IMR-90 (cell line): ENCODE data around the gene COX6B2. TPM values are rescaled to one million over a fixed set of nuclear protein-coding genes. Genes with fewer than 3 reads are reported as not detected.

Experiments
- ATAC-seq: fragments of 200-7000 bp; cut with Tn5 transposase; 2 replicates; pipeline ENCODE4 v1.9.1; 2020; ENCODE audit warnings: low read depth, mild to moderate bottlenecking, moderate library complexity
- BruUV-seq: library from RNA; stranded (reverse); fragments of 400-500 nt; replicated peaks from 2 replicates; lab custom pipeline; 2021; lab: Mats Ljungman, UMichigan
- CTCF ChIA-PET: fragments of 300-600 bp; formaldehyde crosslinking; extraction: SDS; loops from one replicate; lab custom pipeline; 2021; ENCODE audit warnings: antibody characterized with exemption; lab: Yijun Ruan, JAX
- POLR2A ChIA-PET: fragments of 300-600 bp; sonication (Branson Sonifier 250); formaldehyde crosslinking; loops from one replicate; lab custom pipeline; 2022; ENCODE audit warnings: antibody characterized with exemption; ENCODE audit not compliant: unreplicated experiment; lab: Charles Lee
- DNase-seq: peaks from one replicate; pipeline ENCODE4 v3.0.0; 2013
- H2AFZ ChIP-seq: replicated peaks from 2 replicates; pipeline ENCODE3; 2013; ENCODE audit warnings: low read length, mild to moderate bottlenecking; ENCODE audit not compliant: poor library complexity
- H2AK5ac ChIP-seq: 2 replicates; pipeline ENCODE4 v1.6.1; 2013; ENCODE audit warnings: low read depth, low read length, inconsistent platforms
- H2AK9ac ChIP-seq: replicated peaks from 2 replicates; pipeline ENCODE3; 2013; ENCODE audit warnings: mild to moderate bottlenecking, low read depth, low read length, moderate library complexity; ENCODE audit not compliant: poor library complexity
- H2BK120ac ChIP-seq: 2 replicates; pipeline ENCODE4 v1.6.1; 2013; ENCODE audit warnings: low read depth, low read length, inconsistent platforms
- H2BK15ac ChIP-seq: 3 replicates; pipeline ENCODE4 v1.6.1; 2013; ENCODE audit warnings: low read depth, low read length, inconsistent platforms
- H2BK20ac ChIP-seq: 2 replicates; pipeline ENCODE4 v1.6.1; 2013; ENCODE audit warnings: low read depth, mild to moderate bottlenecking, inconsistent platforms, low read length, moderate library complexity
- H2BK5ac ChIP-seq: 2 replicates; pipeline ENCODE4 v1.6.1; 2013; ENCODE audit warnings: mild to moderate bottlenecking, low read depth, low read length, inconsistent platforms; ENCODE audit not compliant: poor library complexity, severe bottlenecking
- H3K14ac ChIP-seq: replicated peaks from 2 replicates; pipeline ENCODE4 v1.6.1; 2013; ENCODE audit warnings: low read depth, low read length, inconsistent platforms
- H3K18ac ChIP-seq: 2 replicates; pipeline ENCODE4 v1.6.1; 2013; ENCODE audit warnings: low read depth, low read length, control low read depth
- H3K23ac ChIP-seq: 2 replicates; pipeline ENCODE4 v1.6.1; 2013; ENCODE audit warnings: low read depth, low read length, inconsistent platforms
- H3K27ac ChIP-seq: 2 replicates; pipeline ENCODE4 v1.5.1; 2013; ENCODE audit warnings: mild to moderate bottlenecking, control low read depth, low read length; ENCODE audit not compliant: insufficient read depth
- H3K27me3 ChIP-seq: 2 replicates; pipeline ENCODE4 v1.6.1; 2013; ENCODE audit warnings: low read length; ENCODE audit not compliant: control insufficient read depth, insufficient read depth
- H3K36me3 ChIP-seq: 2 replicates; pipeline ENCODE4 v1.6.1; 2013; ENCODE audit warnings: low read length, mixed read lengths; ENCODE audit not compliant: control insufficient read depth, insufficient read depth
- H3K4ac ChIP-seq: 2 replicates; pipeline ENCODE4 v1.6.1; 2013; ENCODE audit warnings: low read depth, low read length, inconsistent platforms
- H3K4me1 ChIP-seq: 2 replicates; pipeline ENCODE4 v1.6.1; 2013; ENCODE audit warnings: low read length, mixed read lengths; ENCODE audit not compliant: control insufficient read depth, insufficient read depth
- H3K4me2 ChIP-seq: 2 replicates; pipeline ENCODE4 v1.6.1; 2013; ENCODE audit warnings: low read depth, mild to moderate bottlenecking, control low read depth, low read length, moderate library complexity
- H3K4me3 ChIP-seq: 2 replicates; pipeline ENCODE4 v1.5.1; 2013; ENCODE audit warnings: low read depth, mild to moderate bottlenecking, control low read depth, low read length, moderate library complexity; ENCODE audit not compliant: insufficient read depth
- H3K56ac ChIP-seq: 2 replicates; pipeline ENCODE4 v1.6.1; 2013; ENCODE audit warnings: low read length, inconsistent platforms; ENCODE audit not compliant: insufficient read depth; ENCODE audit errors: extremely low read depth
- H3K79me1 ChIP-seq, 2 experiments: 2 replicates each; pipeline ENCODE4 v1.6.1; 2013; ENCODE audit warnings: low read length in 2 of 2, inconsistent platforms in 1 of 2, low read depth in 1 of 2
- H3K9ac ChIP-seq: 2 replicates; pipeline ENCODE4 v1.6.1; 2013; ENCODE audit warnings: low read depth, low read length, control low read depth
- H3K9me1 ChIP-seq: 2 replicates; pipeline ENCODE4 v1.6.1; 2013; ENCODE audit warnings: low read length, inconsistent platforms; ENCODE audit not compliant: insufficient read depth
- H3K9me3 ChIP-seq: 2 replicates; pipeline ENCODE4 v1.6.1; 2013; ENCODE audit warnings: low read length; ENCODE audit not compliant: control insufficient read depth, insufficient read depth
- H4K20me1 ChIP-seq: 2 replicates; pipeline ENCODE4 v1.6.1; 2013; ENCODE audit warnings: low read length, inconsistent platforms; ENCODE audit not compliant: insufficient read depth
- H4K5ac ChIP-seq: 2 replicates; pipeline ENCODE4 v1.6.1; 2013; ENCODE audit warnings: mild to moderate bottlenecking, low read depth, low read length, control low read depth
- H4K8ac ChIP-seq, 2 experiments: 2 replicates each; pipeline ENCODE4 v1.6.1; 2013; ENCODE audit warnings: low read depth in 2 of 2, low read length in 2 of 2, control low read depth in 1 of 2, inconsistent platforms in 1 of 2
- H4K91ac ChIP-seq: 2 replicates; pipeline ENCODE4 v1.6.1; 2013; ENCODE audit warnings: low read depth, low read length, inconsistent platforms; ENCODE audit not compliant: insufficient read depth
- BHLHE40 ChIP-seq: fragments of 150-350 bp; IDR thresholded peaks from 2 replicates; pipeline ENCODE4 v1.6.1; 2016; ENCODE audit warnings: mild to moderate bottlenecking, low read depth, low read length
- CEBPB ChIP-seq: IDR thresholded peaks from 2 replicates; pipeline ENCODE4 v1.6.1; 2012; ENCODE audit warnings: low read depth, low read length, improper control_type of control experiment
- CHD1 ChIP-seq: IDR thresholded peaks from 2 replicates; pipeline ENCODE4 v1.6.1; 2012; ENCODE audit warnings: low read depth, low read length, improper control_type of control experiment
- FOS ChIP-seq: fragments of 150-350 bp; IDR thresholded peaks from 2 replicates; pipeline ENCODE4 v1.6.1; 2016; ENCODE audit warnings: low read depth, low read length
- MAFK ChIP-seq: IDR thresholded peaks from 2 replicates; pipeline ENCODE4 v1.6.1; 2012; ENCODE audit warnings: low read depth, low read length, improper control_type of control experiment
- MAZ ChIP-seq: IDR thresholded peaks from 2 replicates; pipeline ENCODE4 v1.6.1; 2012; ENCODE audit warnings: low read depth, mild to moderate bottlenecking, low read length, improper control_type of control experiment, moderate library complexity, borderline replicate concordance
- MXI1 ChIP-seq: IDR thresholded peaks from 2 replicates; pipeline ENCODE4 v1.6.1; 2012; ENCODE audit warnings: low read depth, mild to moderate bottlenecking, low read length, moderate library complexity, borderline replicate concordance
- NFE2L2 ChIP-seq: fragments of 150-350 bp; IDR thresholded peaks from 2 replicates; pipeline ENCODE4 v1.6.1; 2016; ENCODE audit warnings: low read depth, mild to moderate bottlenecking, low read length
- POLR2A ChIP-seq: IDR thresholded peaks from 2 replicates; pipeline ENCODE4 v1.6.1; 2012; ENCODE audit warnings: mild to moderate bottlenecking, low read depth, low read length
- RAD21 ChIP-seq: IDR thresholded peaks from 2 replicates; pipeline ENCODE4 v1.6.1; 2012; ENCODE audit warnings: low read length, improper control_type of control experiment
- RCOR1 ChIP-seq: IDR thresholded peaks from 2 replicates; pipeline ENCODE4 v1.6.1; 2012; ENCODE audit warnings: mild to moderate bottlenecking, low read length, improper control_type of control experiment; ENCODE audit not compliant: insufficient replicate concordance
- RFX5 ChIP-seq: IDR thresholded peaks from 2 replicates; pipeline ENCODE4 v1.8.0; 2012; ENCODE audit warnings: low read depth, mild to moderate bottlenecking, low read length, moderate library complexity
- SMC3 ChIP-seq: fragments of 150-350 bp; IDR thresholded peaks from 2 replicates; pipeline ENCODE4 v1.6.1; 2016; ENCODE audit warnings: low read depth, mild to moderate bottlenecking, antibody characterized with exemption, low read length, moderate library complexity
- USF2 ChIP-seq: fragments of 150-350 bp; IDR thresholded peaks from 2 replicates; pipeline ENCODE4 v1.6.1; 2017; ENCODE audit warnings: mild to moderate bottlenecking, antibody characterized with exemption, low read length, low read depth
- WGBS, 2 experiments: methylation state at CpG; one replicate each; pipeline versions ENCODE4 v1.1.5 to v1.1.7; 2013; ENCODE audit warnings: missing lambda C conversion rate in 2 of 2; ENCODE audit not compliant: insufficient read length in 1 of 2; ENCODE audit errors: extremely low coverage in 2 of 2; 5-methylcytosine and 5-hydroxymethylcytosine counted together
- dilution Hi-C: fragments of 300-500 bp; cut with HindIII; formaldehyde crosslinking; loops from one replicate; pipeline ENCODE4 v1.14.3; 2018; ENCODE audit warnings: low sequenced_read_pairs; ENCODE audit not compliant: unreplicated experiment
- in situ Hi-C: fragments of 300-500 bp; cut with MboI; formaldehyde crosslinking; loops from 3 replicates; pipeline ENCODE4 v1.14.3; 2019; ENCODE audit warnings: low sequenced_read_pairs, inconsistent platforms, mixed read lengths
- intact Hi-C: fragments of 100-400 bp; cut with micrococcal nuclease; formaldehyde crosslinking; loops from 2 replicates; pipeline ENCODE4 v1.10.0; 2022
- polyA plus RNA-seq, 3 experiments: library from polyadenylated mRNA; depleted of rRNA; stranded (reverse); fragments of >200 nt; gene quantifications; 2 replicates each; pipeline ENCODE4 v1.2.3, GENCODE V29; 2012; ENCODE audit warnings: low replicate concordance in 1 of 3
- total RNA-seq: library from RNA; depleted of rRNA; stranded (reverse); fragments of >200 nt; gene quantifications from 2 replicates; pipeline ENCODE4 v1.2.3, GENCODE V29; 2012
- TF ChIP-seq, protein P1 (sequence below): conservative IDR thresholded peaks from 2 replicates; pipeline ENCODE4 v1.5.1; 2012; ENCODE audit warnings: mild to moderate bottlenecking, low read depth, low read length, improper control_type of control experiment
- TF ChIP-seq, protein P2 (sequence below): fragments of 150-350 bp; IDR thresholded peaks from 2 replicates; pipeline ENCODE4 v1.6.1; 2016; ENCODE audit warnings: low read depth, mild to moderate bottlenecking, low read length, moderate library complexity, borderline replicate concordance

Gene COX6B2
- total and polyA plus RNA-seq, 2 of the 4 experiments (the other 2 are of a cell fraction): 0.19 TPM; not detected in 1

DNA sequence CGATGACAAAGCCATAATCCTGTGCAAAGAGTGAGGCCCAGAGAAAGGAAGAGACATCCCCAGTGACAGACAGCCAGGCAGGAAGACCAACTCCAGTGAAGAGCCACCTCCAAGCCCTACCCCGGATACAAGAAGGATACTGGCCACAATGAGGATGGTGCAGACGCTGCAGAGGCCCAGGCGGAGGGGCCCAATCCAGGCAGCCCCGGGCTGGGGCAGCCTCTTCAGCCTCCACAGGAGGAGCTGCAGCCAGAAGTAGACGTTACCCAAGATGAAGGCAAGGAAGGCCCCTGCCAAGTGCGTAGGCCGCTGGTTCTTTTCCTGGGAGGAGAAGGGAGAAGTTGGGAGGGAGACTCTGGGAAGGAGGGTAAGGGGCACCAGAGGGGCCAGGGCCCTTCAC is 37.9 kb downstream of the COX6B2 start:
- CTCF ChIA-PET: no interaction called here
- Histone ChIP-seq H2AFZ (no peak overlapping the region), H3K79me1 (no peaks in the 10 kb centered on the region), H3K56ac (no peak overlapping the region), H2BK120ac (no peak overlapping the region), H4K5ac (no peak overlapping the region), H3K9ac (no peak overlapping the region), H2BK15ac (no peak overlapping the region), H3K27ac (no peak overlapping the region), H4K20me1 (no peaks in the 10 kb centered on the region), H2BK20ac (no peak overlapping the region), H2AK9ac (no peak overlapping the region), H3K27me3 (peaks cover 6% of the 10 kb centered on the region; the same call in 1 of the 2 replicates), H3K36me3 (no peaks in the 10 kb centered on the region; the same call in 1 of the 2 replicates), H3K4me3 (no peak overlapping the region), H4K91ac (no peak overlapping the region), H3K23ac (no peak overlapping the region), H3K9me3 (0 out of 2 replicates have a peak, but pooled peaks cover 1% of the 10 kb centered on the region), H3K4me1 (no peaks in the 10 kb centered on the region; the same call in 1 of the 2 replicates), H3K4ac (no peak overlapping the region), H3K18ac (no peak overlapping the region), H2BK5ac (no peak overlapping the region), H4K8ac (no peak overlapping the region), H3K4me2 (no peak overlapping the region), H2AK5ac (no peak overlapping the region), H3K14ac (no peak overlapping the region), H3K9me1 (no peaks in the 10 kb centered on the region)
- in situ Hi-C loops: no loop called here
- no peak for TF ChIP-seq MAZ
- no peak for TF ChIP-seq SMC3
- no peak for TF ChIP-seq MXI1
- TF ChIP-seq FOS: no peak
- TF ChIP-seq MAFK: no peak
- TF ChIP-seq RFX5: no peak
- TF ChIP-seq, protein P1, sequence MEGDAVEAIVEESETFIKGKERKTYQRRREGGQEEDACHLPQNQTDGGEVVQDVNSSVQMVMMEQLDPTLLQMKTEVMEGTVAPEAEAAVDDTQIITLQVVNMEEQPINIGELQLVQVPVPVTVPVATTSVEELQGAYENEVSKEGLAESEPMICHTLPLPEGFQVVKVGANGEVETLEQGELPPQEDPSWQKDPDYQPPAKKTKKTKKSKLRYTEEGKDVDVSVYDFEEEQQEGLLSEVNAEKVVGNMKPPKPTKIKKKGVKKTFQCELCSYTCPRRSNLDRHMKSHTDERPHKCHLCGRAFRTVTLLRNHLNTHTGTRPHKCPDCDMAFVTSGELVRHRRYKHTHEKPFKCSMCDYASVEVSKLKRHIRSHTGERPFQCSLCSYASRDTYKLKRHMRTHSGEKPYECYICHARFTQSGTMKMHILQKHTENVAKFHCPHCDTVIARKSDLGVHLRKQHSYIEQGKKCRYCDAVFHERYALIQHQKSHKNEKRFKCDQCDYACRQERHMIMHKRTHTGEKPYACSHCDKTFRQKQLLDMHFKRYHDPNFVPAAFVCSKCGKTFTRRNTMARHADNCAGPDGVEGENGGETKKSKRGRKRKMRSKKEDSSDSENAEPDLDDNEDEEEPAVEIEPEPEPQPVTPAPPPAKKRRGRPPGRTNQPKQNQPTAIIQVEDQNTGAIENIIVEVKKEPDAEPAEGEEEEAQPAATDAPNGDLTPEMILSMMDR: no peak
- TF ChIP-seq CEBPB: no peak
- TF ChIP-seq CHD1: no peak
- no peak for TF ChIP-seq NFE2L2
- no peak for TF ChIP-seq RAD21
- TF ChIP-seq BHLHE40: no peak
- no peak for TF ChIP-seq RCOR1
- TF ChIP-seq USF2: no peak
- TF ChIP-seq, protein P2, sequence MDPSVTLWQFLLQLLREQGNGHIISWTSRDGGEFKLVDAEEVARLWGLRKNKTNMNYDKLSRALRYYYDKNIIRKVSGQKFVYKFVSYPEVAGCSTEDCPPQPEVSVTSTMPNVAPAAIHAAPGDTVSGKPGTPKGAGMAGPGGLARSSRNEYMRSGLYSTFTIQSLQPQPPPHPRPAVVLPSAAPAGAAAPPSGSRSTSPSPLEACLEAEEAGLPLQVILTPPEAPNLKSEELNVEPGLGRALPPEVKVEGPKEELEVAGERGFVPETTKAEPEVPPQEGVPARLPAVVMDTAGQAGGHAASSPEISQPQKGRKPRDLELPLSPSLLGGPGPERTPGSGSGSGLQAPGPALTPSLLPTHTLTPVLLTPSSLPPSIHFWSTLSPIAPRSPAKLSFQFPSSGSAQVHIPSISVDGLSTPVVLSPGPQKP: no peak
- no peak for TF ChIP-seq POLR2A
- dilution Hi-C loops: no loop called here
- intact Hi-C loops: no loop called here
- DNase-seq (no peak), ATAC-seq (no peak)
- no TSS peak for BruUV-seq
- POLR2A ChIA-PET: no interaction called here
- 100% methylated on average over 1 of the region's 8 CpGs; no CpG with 5 or more reads in 1 of the 2 experiments for WGBS, 2 experiments
